ENCODE data around the gene UBTD1.

The UBTD1 gene

DNA sequence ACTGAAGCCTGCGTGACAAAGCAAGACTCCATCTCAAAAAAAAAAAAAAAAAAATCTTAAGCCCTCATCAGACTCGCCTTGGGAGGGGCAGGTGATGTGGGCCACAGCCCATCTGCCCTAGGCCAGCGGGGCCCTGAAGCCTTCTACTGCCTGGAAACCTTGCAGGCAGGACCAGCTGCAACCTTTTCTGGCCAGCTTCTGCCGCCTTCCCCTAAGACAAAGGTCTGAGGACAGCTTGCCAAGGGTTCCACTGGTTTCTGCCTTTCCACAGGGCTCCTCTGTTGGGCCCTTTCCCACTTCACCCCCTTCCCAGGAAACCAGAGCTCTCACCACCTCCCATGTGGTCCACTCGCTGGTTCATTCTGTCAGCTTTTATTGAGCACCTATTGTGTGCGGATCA lies 35.2 kb downstream of the UBTD1 start:
- H3K4me3 ChIP-seq (ENCODE audit: low read depth, low read length): no peak overlapping the region
- no peak for DNase-seq (ENCODE audit: low read depth)
- TF ChIP-seq CTCF (IDR thresholded peaks at IDR 0.05; ENCODE audit: low read depth, low read length) (no peak), POLR2A (IDR thresholded peaks at IDR 0.05; ENCODE audit: extremely low read depth, insufficient read length) (no peak), MYC (IDR thresholded peaks at IDR 0.05; ENCODE audit: low read depth, low read length) (no peak)
- TF ChIP-seq, protein P1, sequence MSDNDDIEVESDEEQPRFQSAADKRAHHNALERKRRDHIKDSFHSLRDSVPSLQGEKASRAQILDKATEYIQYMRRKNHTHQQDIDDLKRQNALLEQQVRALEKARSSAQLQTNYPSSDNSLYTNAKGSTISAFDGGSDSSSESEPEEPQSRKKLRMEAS (IDR thresholded peaks at IDR 0.05; ENCODE audit: low read depth, low read length): no peak

- no peak overlapping the region for H3K4me3 ChIP-seq (ENCODE audit: low read depth, low read length)
- DNase-seq (ENCODE audit: low read depth): peak; percentile 61
- TF ChIP-seq CTCF (IDR thresholded peaks at IDR 0.05; ENCODE audit: low read depth, low read length) (peak; percentile 87), POLR2A (IDR thresholded peaks at IDR 0.05; ENCODE audit: extremely low read depth, insufficient read length) (no peak), MYC (IDR thresholded peaks at IDR 0.05; ENCODE audit: low read depth, low read length) (no peak)
- TF ChIP-seq, protein P1 (IDR thresholded peaks at IDR 0.05; ENCODE audit: low read depth, low read length): no peak
Observed at GRCh38 chr10:97534746-97535367, 36.1 kb downstream of the UBTD1 start.

- TF ChIP-seq POLR2A (IDR thresholded peaks at IDR 0.05; ENCODE audit: extremely low read depth, insufficient read length): no peak
- no peak for TF ChIP-seq MYC (IDR thresholded peaks at IDR 0.05; ENCODE audit: low read depth, low read length)
- TF ChIP-seq, protein P1 (IDR thresholded peaks at IDR 0.05; ENCODE audit: low read depth, low read length): no peak
- no peak for TF ChIP-seq CTCF (IDR thresholded peaks at IDR 0.05; ENCODE audit: low read depth, low read length)
- H3K4me3 ChIP-seq (ENCODE audit: low read depth, low read length): no peak overlapping the region
- no peak for DNase-seq (ENCODE audit: low read depth)
Observed at GRCh38 chr10:97537186-97537869, 38.6 kb downstream of the UBTD1 start.

- TF ChIP-seq, protein P1 (IDR thresholded peaks at IDR 0.05; ENCODE audit: low read depth, low read length): no peak
- no peak for TF ChIP-seq MYC (IDR thresholded peaks at IDR 0.05; ENCODE audit: low read depth, low read length)
- no peak for TF ChIP-seq CTCF (IDR thresholded peaks at IDR 0.05; ENCODE audit: low read depth, low read length)
- TF ChIP-seq POLR2A (IDR thresholded peaks at IDR 0.05; ENCODE audit: extremely low read depth, insufficient read length): no peak
- no peak for DNase-seq (ENCODE audit: low read depth)
Observed at GRCh38 chr10:97538411-97538810, 39.7 kb downstream of the UBTD1 start.

DNA sequence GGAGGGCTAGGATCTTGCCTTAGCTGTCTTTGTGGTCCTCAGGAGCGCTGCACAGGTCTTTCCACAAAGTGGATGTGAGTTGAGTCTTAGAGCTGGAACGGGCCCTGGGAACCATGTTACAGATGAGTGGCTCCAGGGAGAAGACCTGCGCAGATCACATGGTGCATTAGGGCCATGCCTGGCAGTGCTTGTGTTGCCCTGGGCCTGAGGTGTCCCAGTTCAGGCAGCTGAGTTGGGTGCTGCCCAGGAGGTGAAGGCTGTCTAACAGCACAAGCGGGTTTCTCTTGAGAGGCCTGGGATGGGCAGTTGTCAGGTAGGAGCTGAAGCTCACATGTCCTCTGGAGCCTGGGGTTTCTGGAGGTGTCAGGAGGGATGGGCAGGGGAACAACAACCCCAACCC lies 40.1 kb downstream of the UBTD1 start:
- H3K4me3 ChIP-seq (ENCODE audit: low read depth, low read length): no peak overlapping the region
- TF ChIP-seq, protein P1 (IDR thresholded peaks at IDR 0.05; ENCODE audit: low read depth, low read length): no peak
- TF ChIP-seq MYC (IDR thresholded peaks at IDR 0.05; ENCODE audit: low read depth, low read length): no peak
- no peak for TF ChIP-seq POLR2A (IDR thresholded peaks at IDR 0.05; ENCODE audit: extremely low read depth, insufficient read length)
- no peak for TF ChIP-seq CTCF (IDR thresholded peaks at IDR 0.05; ENCODE audit: low read depth, low read length)
- no peak for DNase-seq (ENCODE audit: low read depth)

More at GRCh38 chr10:97538411-97538810, 39.7 kb downstream of the UBTD1 start:
- H3K4me3 ChIP-seq (ENCODE audit: low read depth, low read length): no peak overlapping the region
